Measurements from ENCODE around the gene KRT82.

- peak; percentile 78 to 87 (median 82) for TF ChIP-seq CTCF (IDR thresholded peaks at IDR 0.05)
- no peak for TF ChIP-seq POLR2A (IDR thresholded peaks at IDR 0.05)
These were observed 33.6 kb downstream of the KRT82 start for GRCh38 chr12:52372216-52373154.

Measured in right lobe of liver (tissue), 4 donors.